Activated T-cell treated with anti-CD3 and anti-CD28 coated beads for 48 hours (primary cell): ENCODE measurements around the gene AIF1.

Experiments used
- DNase-seq: peaks from one replicate; pipeline ENCODE4 v3.0.0-alpha.2; 2020; ENCODE audit warnings: low read depth

AIF1 gene

DNA sequence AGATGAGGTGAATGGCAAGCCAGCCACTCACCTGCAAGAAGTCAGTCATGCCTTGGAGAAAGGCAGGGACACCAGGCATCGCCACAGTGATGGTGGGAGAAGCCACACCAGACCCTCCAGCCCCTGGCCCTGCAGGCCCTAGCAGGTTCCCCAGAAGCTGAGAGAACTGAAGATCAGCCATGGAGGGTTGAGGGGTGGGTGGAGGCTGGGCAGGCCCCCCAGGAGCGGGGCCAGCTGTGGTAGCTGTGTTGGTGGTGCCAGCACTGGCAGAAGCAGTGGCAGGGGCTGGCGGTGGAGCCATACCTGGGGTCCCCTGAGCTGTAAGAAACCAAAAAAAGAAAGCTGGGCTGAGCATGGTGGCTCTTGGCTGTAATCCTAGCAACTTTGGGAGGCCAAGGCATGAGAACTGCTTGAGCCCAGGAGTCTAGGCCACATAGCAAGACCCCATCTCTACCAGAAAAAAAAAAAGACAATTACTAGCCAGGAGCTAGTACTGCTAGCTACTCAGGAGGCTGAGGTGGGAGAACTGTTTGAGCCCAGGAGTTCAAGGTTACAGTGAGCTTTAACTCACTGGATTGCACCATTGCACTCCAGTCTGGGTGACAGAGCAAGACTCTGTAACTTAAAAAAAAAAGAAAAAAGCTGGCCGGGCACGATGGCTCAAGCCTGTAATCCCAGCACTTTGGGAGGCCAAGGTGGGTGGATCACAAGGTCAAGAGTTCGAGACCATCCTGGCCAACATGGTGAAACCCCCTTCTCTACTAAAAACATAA is 27.9 kb downstream of the AIF1 start:
- DNase-seq: no peak

DNA sequence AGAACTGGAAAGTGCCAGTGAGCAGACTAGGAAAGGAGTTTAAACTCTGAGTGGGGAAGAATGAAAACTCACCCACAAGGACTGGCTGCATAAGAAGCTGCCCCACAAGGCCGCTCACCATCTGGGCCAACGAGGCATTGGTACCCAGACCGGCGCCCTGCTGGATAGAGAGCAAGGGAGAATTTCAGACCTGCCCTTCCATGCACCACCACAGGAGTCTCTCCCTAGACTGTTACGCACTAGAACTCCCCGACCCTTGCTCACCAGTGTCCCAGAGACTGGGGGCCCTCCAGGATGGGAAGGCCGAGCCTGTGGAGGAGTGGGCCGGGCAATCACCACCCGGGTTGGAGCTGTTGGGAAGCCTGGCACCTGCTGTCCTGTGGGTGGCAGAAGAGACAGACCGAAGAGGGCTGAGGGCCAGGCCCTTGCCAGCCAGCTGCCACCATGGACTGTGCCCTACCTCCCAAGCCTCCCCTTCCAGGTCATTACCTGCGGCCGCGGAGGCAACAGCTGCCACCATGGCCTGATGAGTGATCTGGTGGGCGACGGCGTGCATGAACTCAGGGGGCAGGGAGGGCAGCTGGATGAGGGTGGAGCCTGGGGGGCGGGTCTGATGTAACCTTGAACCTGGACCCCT is 28.9 kb downstream of the AIF1 start:
- no peak for DNase-seq

GRCh38 chr6:31645325-31645724 is 30.3 kb downstream of the AIF1 start:
- DNase-seq: no peak

DNA sequence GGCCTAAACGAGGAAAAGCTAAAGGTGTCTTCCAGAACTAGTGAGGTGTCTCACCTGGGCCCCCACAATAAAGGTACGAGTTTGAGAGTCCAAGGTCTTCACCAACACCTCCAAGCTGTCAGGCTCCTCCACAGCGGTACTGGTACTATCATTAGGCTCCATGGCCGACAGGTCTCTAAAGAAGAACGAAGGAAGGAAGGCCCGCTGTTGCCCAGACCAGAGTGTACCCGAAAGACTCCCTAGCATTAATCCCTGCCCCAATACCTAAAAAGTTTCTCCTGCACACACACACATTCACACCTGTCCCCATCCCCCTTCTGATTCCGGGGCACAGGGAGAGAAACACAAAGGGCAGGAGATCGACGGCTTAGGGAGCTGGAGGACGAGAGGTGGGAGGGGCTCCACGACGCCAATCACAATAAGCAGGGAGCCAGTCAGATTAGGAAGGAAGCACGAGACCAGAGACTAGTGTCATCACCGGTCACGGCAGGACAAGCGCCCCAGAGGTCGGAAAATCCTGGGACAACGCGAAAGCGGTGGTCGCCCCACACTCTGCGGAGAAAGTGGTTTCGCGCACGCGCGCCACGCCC is 36.7 kb downstream of the AIF1 start:
- no peak for DNase-seq

DNA sequence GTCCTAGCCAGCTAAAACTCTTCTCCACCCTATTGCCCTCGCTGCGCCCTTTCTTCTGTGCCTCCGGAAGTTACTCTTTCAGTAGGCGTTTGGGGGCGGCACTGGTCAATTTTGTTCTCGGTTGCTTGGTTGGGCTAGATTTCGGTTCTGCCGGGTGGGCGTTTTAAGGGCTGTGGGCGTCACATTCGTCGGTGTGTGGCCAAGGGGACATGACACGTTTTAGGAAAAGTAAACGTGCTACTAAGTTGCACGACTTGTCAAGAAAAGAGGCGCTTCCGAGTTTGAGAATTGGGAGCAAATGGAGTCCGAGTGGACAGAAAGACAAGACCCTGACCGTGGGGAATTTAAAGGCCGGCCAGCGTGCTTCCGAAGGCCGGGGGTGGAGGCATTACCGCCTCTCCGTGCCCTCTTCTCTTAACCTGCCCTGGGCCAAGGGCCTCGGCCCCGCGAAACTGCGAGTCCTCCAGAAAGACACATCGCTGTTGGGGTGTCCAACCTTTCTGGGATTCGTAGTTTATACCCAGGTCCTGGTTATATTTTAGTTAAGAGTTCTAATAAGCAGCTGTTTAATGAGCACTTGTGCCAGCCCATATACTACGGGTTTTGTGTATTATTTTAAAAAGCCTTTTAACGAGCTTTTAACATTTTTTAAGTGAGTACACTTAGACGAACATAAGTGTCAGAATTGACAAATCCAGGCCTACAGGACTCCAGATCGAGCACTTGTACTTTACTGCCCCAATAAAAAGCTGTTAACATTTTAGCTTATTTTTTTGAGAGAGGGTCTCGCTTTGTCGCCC is 38.1 kb downstream of the AIF1 start:
- DNase-seq: peak; percentile 81

GRCh38 chr6:31654574-31655348 is 39.7 kb downstream of the AIF1 start:
- DNase-seq: no peak

DNA sequence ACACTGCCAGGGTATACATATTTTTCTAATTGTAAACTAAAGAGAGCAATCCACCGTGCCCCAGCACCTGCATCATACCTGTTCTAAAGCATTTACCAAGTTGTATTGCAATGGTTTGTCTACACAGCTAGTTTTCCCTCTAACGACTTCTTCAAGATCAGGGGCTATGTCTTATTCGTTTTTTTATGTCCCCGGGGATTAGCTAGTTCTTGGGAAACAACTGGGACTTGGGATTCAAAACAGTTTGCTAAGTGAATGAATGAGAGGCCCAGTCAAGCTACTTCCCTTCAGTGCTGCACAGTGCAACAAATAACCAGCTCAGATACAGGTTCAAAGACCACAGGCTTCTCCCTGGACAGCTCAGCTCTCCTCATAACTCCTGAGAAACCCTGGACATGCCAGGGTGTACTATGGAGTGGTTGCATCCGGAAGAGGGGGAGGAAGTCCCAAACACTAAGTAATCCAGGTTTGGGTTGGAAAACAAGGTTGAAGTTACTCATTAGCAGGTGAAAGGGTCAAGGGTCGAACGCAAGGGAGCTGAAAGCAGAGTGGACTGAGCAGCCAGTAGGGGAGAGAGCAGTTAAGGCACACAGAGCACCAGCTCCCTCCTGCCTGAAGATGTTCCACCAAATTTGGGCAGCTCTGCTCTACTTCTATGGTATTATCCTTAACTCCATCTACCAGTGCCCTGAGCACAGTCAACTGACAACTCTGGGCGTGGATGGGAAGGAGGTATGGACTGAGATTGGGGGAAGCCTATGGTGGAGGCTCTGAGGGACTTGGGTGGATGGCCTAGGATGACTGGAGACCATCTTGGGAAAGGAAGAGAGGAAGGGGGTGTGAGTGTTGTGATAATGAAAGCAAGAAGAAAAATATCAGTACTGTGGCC is 40.6 kb downstream of the AIF1 start, which contains the start of gene APOM:
Gene APOM, plus strand, starts transcription at position 546 of the 889 bp plus-strand sequence. Its CDS starts 73 bp downstream, at position 619.
- no peak for DNase-seq

DNA sequence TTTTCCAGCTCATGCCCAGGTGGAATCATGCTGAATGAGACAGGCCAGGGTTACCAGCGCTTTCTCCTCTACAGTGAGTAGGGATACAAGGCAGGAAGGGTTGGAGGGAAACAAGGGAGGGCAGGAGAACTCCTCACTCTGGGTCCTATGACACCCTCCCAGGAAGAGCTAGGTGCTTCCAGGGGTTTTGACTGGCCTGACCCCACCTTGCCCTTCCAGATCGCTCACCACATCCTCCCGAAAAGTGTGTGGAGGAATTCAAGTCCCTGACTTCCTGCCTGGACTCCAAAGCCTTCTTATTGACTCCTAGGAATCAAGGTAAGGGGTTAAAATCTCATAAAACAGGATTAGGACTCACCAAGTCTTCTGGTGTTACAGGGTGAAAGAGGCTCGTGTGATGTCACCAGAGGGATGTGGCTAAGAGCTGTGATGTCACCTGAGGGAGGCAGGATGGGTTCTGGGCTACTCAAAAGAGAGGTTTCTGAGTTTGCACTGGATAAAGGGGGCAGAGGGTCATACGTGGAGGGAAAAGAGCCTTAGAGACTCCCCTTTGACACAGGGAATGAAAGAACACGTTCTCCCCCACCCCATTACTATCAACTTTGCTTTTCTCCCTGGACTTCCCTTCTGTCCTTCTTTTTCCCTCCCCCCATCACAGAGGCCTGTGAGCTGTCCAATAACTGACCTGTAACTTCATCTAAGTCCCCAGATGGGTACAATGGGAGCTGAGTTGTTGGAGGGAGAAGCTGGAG is 42.5 kb downstream of the AIF1 start:
- DNase-seq: no peak

GRCh38 chr6:31658158-31658688 is 43.2 kb downstream of the AIF1 start:
- DNase-seq: no peak

- no peak for DNase-seq
These were observed 44.1 kb downstream of the AIF1 start for GRCh38 chr6:31658983-31659648.

GRCh38 chr6:31659649-31660380 is 44.8 kb downstream of the AIF1 start:
- DNase-seq: no peak

DNA sequence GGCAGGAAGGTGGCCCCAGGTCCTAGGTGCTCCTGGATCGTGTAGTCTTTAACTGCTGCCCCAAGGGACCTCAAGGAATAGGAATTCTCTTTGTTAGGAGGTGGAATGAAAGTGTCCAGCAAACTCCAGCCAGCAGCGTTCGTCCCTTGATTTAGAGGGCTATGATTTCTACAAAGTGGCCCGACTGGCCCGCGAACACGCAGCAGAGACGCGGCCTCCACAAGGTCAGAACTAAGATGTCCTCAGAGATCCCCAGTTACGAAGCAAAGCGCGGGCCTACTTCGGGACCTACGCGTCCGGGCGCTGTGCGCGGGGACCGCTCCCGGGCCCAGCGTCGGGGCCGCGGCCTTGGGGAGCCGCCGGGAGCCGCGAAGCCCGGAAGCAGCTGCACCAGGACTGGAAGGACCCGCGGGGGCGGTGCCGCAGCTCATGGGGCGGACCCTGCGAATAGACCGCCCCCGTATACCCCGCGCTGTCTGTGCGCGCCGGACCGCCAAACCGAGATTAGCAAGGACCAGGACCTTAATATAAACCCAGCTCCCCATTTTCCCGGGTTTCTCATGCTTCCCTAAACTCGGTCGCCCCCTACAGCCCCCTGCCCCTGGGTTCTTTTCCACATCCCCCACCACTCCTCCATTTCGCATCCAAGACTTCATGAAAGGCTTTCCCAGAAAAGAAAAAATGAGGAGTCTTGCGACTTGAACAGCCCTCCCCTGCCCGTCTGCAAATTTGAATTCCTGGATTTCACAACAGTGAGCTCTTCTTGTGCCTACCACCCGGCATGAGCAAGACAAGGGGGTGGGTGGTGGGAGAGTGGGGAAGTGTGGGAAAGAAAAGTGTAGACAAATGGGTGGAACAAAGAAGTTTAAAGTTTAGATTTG is 45.6 kb downstream of the AIF1 start, which contains the start of gene C6orf47:
Gene C6orf47, minus strand, starts transcription at position 398 of the 881 bp plus-strand sequence. CDS start 831 bp downstream, outside the sequence.
- DNase-seq: peak; percentile 78

DNA sequence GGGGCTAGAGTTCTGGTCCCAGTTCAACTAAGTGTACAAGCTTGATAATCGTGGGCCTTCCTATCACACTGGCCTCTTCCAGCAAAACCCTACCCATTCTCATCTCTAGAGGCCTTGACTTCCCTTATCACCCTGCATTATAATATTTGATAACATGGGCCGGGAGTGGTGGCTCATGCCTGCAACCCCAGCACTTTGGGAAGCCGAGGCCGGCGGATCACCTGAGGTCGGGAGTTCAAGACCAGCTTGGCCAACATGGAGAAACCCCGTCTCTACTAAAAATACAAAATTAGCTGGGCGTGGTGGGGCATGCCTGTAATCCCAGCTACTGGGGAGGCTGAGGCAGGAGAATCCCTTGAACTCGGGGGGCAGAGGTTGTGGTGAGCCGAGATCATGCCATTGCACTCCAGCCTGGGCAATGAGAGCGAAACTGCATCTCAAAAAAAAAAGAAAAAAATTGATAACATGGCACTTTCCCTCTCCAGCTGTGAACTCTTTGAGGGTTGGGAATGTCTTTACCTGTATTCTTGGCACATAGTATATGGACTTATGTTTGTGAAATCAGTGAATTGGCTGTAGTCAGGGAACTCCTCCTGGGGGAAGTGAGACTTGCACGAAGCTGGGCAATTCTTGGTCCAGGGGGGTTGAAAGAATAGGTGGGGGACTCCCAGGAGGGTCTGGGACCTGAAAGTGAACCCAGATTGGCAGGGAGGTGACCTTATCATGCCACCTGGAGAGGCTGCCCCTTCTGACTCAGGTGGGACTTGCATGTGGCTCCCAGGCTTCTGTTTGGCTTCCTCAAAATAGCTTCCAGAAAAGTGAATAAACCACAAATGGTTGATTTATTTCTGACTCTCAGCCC is 46.5 kb downstream of the AIF1 start:
- DNase-seq: no peak

DNA sequence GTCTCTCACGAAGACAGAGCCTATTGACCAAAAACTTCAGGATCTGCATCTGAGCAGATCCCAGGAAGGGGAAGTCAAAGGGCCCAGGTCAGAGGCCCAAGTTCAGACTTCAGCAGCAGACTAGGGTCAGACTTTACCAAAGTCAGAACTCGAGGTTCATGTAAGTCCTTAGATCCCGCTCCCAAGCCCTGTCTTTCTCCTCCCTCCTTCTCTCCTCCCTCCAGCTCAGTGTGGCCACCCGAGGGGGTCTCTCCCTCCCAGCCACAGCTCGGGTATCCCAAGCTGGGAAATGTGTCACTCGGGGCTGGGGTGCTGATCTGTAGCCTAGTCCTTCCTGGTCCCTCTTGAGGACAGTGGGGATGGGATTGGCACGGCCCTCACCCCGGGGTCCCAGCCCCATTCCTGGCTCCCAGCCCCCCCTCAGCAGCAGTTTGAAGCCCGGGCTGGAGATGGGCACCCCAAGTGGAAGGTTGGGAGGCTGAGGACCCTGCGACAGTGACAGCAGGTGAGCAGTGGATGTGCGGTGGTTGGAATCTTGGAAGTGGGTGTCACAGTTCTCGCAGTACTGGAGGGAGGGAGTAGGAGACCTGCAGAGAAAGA is 47.2 kb downstream of the AIF1 start:
- no peak for DNase-seq

GRCh38 chr6:31663126-31663960 is 48.3 kb downstream of the AIF1 start:
- DNase-seq: no peak
